ENCODE results near the gene NKX2-4. TPM values are rescaled to one million over a fixed set of nuclear protein-coding genes. Genes with fewer than 3 reads are reported as not detected.

Gene NKX2-4
- polyA plus RNA-seq (2011; rRNA removed) = not detected in 2 replicates
- not detected in 2 replicates for polyA minus RNA-seq (2011; rRNA and poly(A)+ RNA removed)

DNA sequence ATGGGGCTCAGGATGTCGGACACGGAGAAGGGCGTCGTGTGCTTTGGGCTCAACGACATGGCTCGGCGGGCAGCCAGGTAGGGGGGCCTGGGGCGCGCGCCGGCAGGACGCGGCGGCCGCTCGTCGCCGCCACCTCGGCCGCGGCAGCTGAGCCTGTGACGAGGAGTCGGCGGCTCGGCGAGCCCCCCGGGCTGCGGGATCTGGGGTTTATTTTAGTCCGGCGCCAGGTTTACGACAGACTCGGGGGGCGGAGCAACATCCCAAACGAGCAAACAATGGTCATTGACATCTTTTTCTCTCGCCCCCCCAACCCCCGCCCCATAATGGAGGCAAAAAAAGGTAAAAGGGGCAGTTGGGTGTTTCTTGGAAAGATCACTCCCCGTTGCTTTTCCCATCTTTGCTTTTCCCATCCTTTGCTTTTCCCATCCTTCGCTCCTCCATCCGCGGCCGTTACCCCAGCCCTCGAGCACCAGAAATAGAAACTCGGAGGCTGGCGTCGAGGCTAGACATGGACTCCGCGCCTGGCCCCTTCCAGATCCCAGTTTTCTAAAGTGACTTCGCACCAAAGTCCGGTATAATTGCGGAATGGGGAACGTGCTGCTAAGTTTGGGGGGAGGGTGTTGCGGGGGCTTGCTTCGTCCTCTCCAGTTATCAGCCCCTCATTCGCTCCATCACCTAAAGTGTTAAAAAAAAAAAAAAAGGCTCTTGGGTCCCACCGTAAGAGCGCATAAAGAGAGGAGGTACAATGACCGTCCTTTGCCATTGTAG lies at the start of gene NKX2-4:
Gene NKX2-4 (minus strand): TSS at position 186 of the 768 bp plus-strand sequence. CDS start 127 bp downstream, at position 59.
- TF ChIP-seq, protein P1, sequence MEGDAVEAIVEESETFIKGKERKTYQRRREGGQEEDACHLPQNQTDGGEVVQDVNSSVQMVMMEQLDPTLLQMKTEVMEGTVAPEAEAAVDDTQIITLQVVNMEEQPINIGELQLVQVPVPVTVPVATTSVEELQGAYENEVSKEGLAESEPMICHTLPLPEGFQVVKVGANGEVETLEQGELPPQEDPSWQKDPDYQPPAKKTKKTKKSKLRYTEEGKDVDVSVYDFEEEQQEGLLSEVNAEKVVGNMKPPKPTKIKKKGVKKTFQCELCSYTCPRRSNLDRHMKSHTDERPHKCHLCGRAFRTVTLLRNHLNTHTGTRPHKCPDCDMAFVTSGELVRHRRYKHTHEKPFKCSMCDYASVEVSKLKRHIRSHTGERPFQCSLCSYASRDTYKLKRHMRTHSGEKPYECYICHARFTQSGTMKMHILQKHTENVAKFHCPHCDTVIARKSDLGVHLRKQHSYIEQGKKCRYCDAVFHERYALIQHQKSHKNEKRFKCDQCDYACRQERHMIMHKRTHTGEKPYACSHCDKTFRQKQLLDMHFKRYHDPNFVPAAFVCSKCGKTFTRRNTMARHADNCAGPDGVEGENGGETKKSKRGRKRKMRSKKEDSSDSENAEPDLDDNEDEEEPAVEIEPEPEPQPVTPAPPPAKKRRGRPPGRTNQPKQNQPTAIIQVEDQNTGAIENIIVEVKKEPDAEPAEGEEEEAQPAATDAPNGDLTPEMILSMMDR (IDR thresholded peaks at IDR 0.05; ENCODE audit: insufficient read depth, low read depth, low read length) = no peak
- ChIA-PET POLR2A (no interaction called here), CTCF (interaction anchor here (1.3 kb wide), 1 partner anchor 162 kb away, joined by 4 read pairs; no protein-coding TSS in a partner anchor)
- Histone ChIP-seq H3K27me3 (ENCODE audit: control insufficient read depth, insufficient read depth, low read length) (peaks cover 26% of the 10 kb centered on the region), H3K4me3 (ENCODE audit: low read depth, low read length) (no peak within 1 kb of the TSS), H3K36me3 (ENCODE audit: control insufficient read depth, insufficient read depth, low read length) (no peaks in the 10 kb centered on the region)
- DNase-seq (ENCODE audit: low read depth) = no peak

DNA sequence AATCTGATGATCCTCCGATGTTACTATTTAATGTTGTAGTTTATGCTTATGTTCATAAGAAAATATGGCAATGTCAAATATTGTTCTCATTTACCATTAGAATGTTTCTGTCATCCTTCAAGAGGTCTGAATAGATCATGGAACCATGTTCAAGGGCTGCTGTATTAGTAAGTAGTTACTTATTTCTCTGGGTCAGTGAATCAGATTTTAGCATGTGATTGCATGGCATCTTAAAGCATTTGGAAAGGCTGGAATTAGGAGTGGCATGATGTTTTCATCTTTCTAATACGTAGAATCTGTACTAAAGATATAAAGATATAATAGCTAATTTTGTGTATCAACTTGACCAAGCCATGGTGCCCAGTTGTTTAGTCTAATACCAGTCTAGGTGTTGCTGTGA lies 40.5 kb upstream of the NKX2-4 start:
- DNase-seq (ENCODE audit: low read depth) = no peak

DNA sequence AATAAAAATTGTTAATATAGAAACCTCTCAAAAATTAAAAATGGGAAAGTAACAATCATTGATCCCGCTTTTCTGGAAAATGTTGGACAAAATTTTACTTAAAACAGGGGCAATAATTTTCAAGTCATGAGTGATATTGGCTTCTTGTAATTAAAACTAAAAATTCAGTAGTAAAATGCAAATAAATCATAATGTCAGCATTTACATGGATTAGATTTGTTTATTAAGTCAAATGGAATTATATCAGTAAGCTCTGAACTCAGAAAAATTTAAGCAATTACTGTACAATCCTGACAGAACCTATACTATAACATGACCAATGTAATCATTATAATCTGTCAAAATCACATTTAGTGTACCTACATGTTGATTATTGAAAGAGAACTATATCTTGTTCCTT lies 39.9 kb upstream of the NKX2-4 start:
- TF ChIP-seq, protein P1 (IDR thresholded peaks at IDR 0.05; ENCODE audit: insufficient read depth, low read depth, low read length) = no peak

More for the DNA sequence above, 40.5 kb upstream of the NKX2-4 start:
- POLR2A ChIA-PET = no interaction called here
- Histone ChIP-seq H3K4me3 (ENCODE audit: low read depth, low read length) (no peak overlapping the region), H3K36me3 (ENCODE audit: control insufficient read depth, insufficient read depth, low read length) (no peaks in the 10 kb centered on the region), H3K27me3 (ENCODE audit: control insufficient read depth, insufficient read depth, low read length) (no peaks in the 10 kb centered on the region)
- TF ChIP-seq, protein P1 (IDR thresholded peaks at IDR 0.05; ENCODE audit: insufficient read depth, low read depth, low read length) = no peak
- CTCF ChIA-PET = no interaction called here

DNA sequence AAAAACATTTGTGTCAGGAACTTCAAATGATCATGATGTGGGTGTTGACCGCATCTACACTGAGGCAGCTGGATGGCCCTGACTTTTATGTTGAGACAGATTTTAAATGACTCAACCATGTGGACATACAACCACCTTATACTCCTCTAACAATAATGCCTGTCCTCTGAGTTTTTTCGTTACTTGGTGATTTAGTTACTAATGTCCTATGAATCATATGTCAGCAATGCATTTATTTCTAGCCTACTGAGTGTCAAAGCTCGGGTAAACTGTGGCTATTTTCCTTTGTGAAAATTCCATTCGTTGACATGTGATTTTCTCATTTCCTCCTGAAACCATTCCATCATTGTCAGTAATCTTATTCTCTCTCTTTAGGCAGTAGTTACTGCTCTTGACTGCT lies 38.9 kb upstream of the NKX2-4 start:
- TF ChIP-seq, protein P1 (IDR thresholded peaks at IDR 0.05; ENCODE audit: insufficient read depth, low read depth, low read length) = no peak
- POLR2A ChIA-PET = no interaction called here
- DNase-seq (ENCODE audit: low read depth) = peak; percentile 40
- no peaks in the 10 kb centered on the region for H3K36me3 ChIP-seq (ENCODE audit: control insufficient read depth, insufficient read depth, low read length)
- CTCF ChIA-PET = no interaction called here
- no peaks in the 10 kb centered on the region for H3K27me3 ChIP-seq (ENCODE audit: control insufficient read depth, insufficient read depth, low read length)
- H3K4me3 ChIP-seq (ENCODE audit: low read depth, low read length) = no peak overlapping the region

More for the DNA sequence above, 39.9 kb upstream of the NKX2-4 start:
- no peaks in the 10 kb centered on the region for H3K36me3 ChIP-seq (ENCODE audit: control insufficient read depth, insufficient read depth, low read length)
- no peak overlapping the region for H3K4me3 ChIP-seq (ENCODE audit: low read depth, low read length)
- ChIA-PET CTCF (no interaction called here), POLR2A (no interaction called here)
- no peaks in the 10 kb centered on the region for H3K27me3 ChIP-seq (ENCODE audit: control insufficient read depth, insufficient read depth, low read length)
- DNase-seq (ENCODE audit: low read depth) = no peak

DNA sequence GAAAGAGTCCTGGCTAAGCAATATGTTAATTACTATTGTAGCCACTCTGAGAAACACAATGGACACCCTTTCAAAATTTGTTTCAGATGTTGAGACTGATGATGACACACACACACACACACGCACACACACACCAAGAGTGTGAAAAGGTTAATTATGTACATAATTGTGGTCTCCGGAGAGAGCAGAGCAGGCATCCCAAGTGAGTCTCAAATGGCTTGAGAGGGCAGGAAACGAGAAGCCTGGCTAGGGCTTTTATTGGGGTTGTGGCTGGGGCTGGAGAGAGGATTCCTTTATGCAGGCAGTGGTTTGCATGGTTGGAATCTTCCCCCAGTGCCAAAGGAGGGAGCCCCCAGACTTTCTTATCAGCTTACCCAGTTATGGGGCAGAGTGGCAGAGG lies 38.2 kb upstream of the NKX2-4 start:
- DNase-seq (ENCODE audit: low read depth) = no peak
- CTCF ChIA-PET = no interaction called here

More for the DNA sequence above, 38.2 kb upstream of the NKX2-4 start:
- TF ChIP-seq, protein P1 (IDR thresholded peaks at IDR 0.05; ENCODE audit: insufficient read depth, low read depth, low read length) = no peak
- POLR2A ChIA-PET = no interaction called here
- H3K36me3 ChIP-seq (ENCODE audit: control insufficient read depth, insufficient read depth, low read length) = no peaks in the 10 kb centered on the region
- no peaks in the 10 kb centered on the region for H3K27me3 ChIP-seq (ENCODE audit: control insufficient read depth, insufficient read depth, low read length)
- H3K4me3 ChIP-seq (ENCODE audit: low read depth, low read length) = no peak overlapping the region
